SK-N-MC (cell line): Measurements from ENCODE around the gene PHYH.

Experiments used
- EZH2 ChIP-seq: fragments of 200-600 bp; sonication (generic); IDR thresholded peaks from one replicate; pipeline ENCODE4 v1.6.1; 2017; ENCODE audit warnings: antibody characterized with exemption
- POLR2AphosphoS5 ChIP-seq: IDR thresholded peaks from 2 replicates; pipeline ENCODE4 v1.6.1; 2012; ENCODE audit warnings: mild to moderate bottlenecking, low read depth, low read length, borderline replicate concordance

- TF ChIP-seq POLR2AphosphoS5 (no peak), EZH2 (no peak)
Observed at GRCh38 chr10:13328126-13328525, 28.3 kb upstream of the PHYH start.
